Thymus (tissue), 11 donors: ENCODE data around the gene ZZZ3. TPM values are rescaled to one million over a fixed set of nuclear protein-coding genes. Genes with fewer than 3 reads are reported as not detected.
"Not testable (repeated sequence)": the region's sequence is repeated elsewhere in the genome, so short reads cannot be mapped to it uniquely, and the experiment has no call there.

Source experiments
- DNase-seq, 9 donors: peaks; one replicate each; pipeline ENCODE4 v3.0.0-alpha.2; 2013; ENCODE audit warnings: low spot score in 9 of 9, low read depth in 6 of 9, missing footprints in 1 of 9
- H3K27ac ChIP-seq, 2 donors: one replicate each; pipeline ENCODE4 v1.5.1; 2013; ENCODE audit warnings: control low read depth in 1 of 2, low read depth in 1 of 2, low read length in 1 of 2, mild to moderate bottlenecking in 1 of 2, moderate library complexity in 1 of 2
- H3K27me3 ChIP-seq, 2 donors: one replicate each; pipeline ENCODE4 v1.5.1; 2013; ENCODE audit warnings: low read length in 1 of 2; ENCODE audit not compliant: control insufficient read depth in 2 of 2, insufficient read depth in 1 of 2
- H3K36me3 ChIP-seq, 2 donors: one replicate each; pipeline ENCODE4 v1.5.1; 2013; ENCODE audit warnings: low read length in 1 of 2, mild to moderate bottlenecking in 1 of 2, moderate library complexity in 1 of 2; ENCODE audit not compliant: control insufficient read depth in 2 of 2, insufficient read depth in 2 of 2
- H3K4me1 ChIP-seq, 2 donors: one replicate each; pipeline ENCODE4 v1.5.1; 2013; ENCODE audit warnings: low read length in 2 of 2; ENCODE audit not compliant: control insufficient read depth in 2 of 2, insufficient read depth in 2 of 2
- H3K4me3 ChIP-seq, 2 donors: one replicate each; pipeline ENCODE4 v1.5.1; 2013; ENCODE audit warnings: low read length in 2 of 2, control low read depth in 1 of 2, mild to moderate bottlenecking in 1 of 2
- H3K9me3 ChIP-seq, 2 donors: one replicate each; pipeline ENCODE4 v1.5.1; 2013; ENCODE audit warnings: low read length in 1 of 2, mild to moderate bottlenecking in 1 of 2; ENCODE audit not compliant: control insufficient read depth in 2 of 2, insufficient read depth in 1 of 2
- WGBS: extraction: QIAGEN DNeasy Blood & Tissue Kit; methylation state at CpG from one replicate; pipeline ENCODE4 v1.1.7; 2013; 5-methylcytosine and 5-hydroxymethylcytosine counted together
- polyA plus RNA-seq: library from polyadenylated mRNA; stranded (reverse); fragments of 200-250 nt; gene quantifications from one replicate; pipeline ENCODE4 v1.2.3, GENCODE V29; 2013
- total RNA-seq: library from RNA; stranded (reverse); fragments of 120-200 nt; gene quantifications from one replicate; pipeline ENCODE4 v1.2.4, GENCODE V29; 2013
- donor health status: healthy.

Gene ZZZ3
- total and polyA plus RNA-seq, 2 donors: 20.6 to 44.6 TPM

GRCh38 chr1:77697441-77697840, 15.0 kb upstream of the ZZZ3 start:
- Histone ChIP-seq H3K27me3 (no peaks in the 10 kb centered on the region), H3K36me3 (peaks cover 15 to 19% of the 10 kb centered on the region in 2 donors), H3K9me3 (no peaks in the 10 kb centered on the region), H3K4me1 (no peaks in the 10 kb centered on the region), H3K4me3 (no peak overlapping the region), H3K27ac (no peak overlapping the region)
- WGBS: 98% methylated on average over 3 of the region's 3 CpGs
- DNase-seq: no peak

GRCh38 chr1:77688939-77689338, 6.5 kb upstream of the ZZZ3 start:
- Histone ChIP-seq H3K9me3 (no peaks in the 10 kb centered on the region), H3K4me3 (no peak overlapping the region), H3K4me1 (peaks cover 0 to 4% of the 10 kb centered on the region in 2 donors), H3K27ac (no peak overlapping the region), H3K36me3 (peaks cover 4 to 12% of the 10 kb centered on the region in 2 donors), H3K27me3 (no peaks in the 10 kb centered on the region)
- 97% methylated on average over 3 of the region's 3 CpGs for WGBS
- DNase-seq: no peak

- no peak overlapping the region for H3K4me3 ChIP-seq
- WGBS: 62% methylated on average over 21 of the region's 21 CpGs
- no peak overlapping the region for H3K27ac ChIP-seq
Observed at GRCh38 chr1:77687519-77687906, 5.1 kb upstream of the ZZZ3 start.

GRCh38 chr1:77686796-77687518, 4.5 kb upstream of the ZZZ3 start:
- Histone ChIP-seq H3K27me3 (no peaks in the 10 kb centered on the region), H3K4me3 (no peak overlapping the region), H3K4me1 (peaks cover 0 to 8% of the 10 kb centered on the region in 2 donors), H3K9me3 (no peaks in the 10 kb centered on the region), H3K36me3 (peaks cover 0 to 5% of the 10 kb centered on the region in 2 donors), H3K27ac (no peak overlapping the region)
- DNase-seq: no peak
- WGBS: 96% methylated on average over 33 of the region's 33 CpGs

More at GRCh38 chr1:77687519-77687906, 5.1 kb upstream of the ZZZ3 start:
- no peaks in the 10 kb centered on the region for H3K9me3 ChIP-seq
- DNase-seq: peak in 1 of 9 donors; percentile 28
- peaks cover 0 to 7% of the 10 kb centered on the region in 2 donors for H3K36me3 ChIP-seq
- H3K27me3 ChIP-seq: no peaks in the 10 kb centered on the region
- H3K4me1 ChIP-seq: peaks cover 0 to 8% of the 10 kb centered on the region in 2 donors

- H3K27me3 ChIP-seq: no peaks in the 10 kb centered on the region
- H3K36me3 ChIP-seq: no peaks in the 10 kb centered on the region
- H3K27ac ChIP-seq: peak overlapping the region; percentile 100
- WGBS: under 1% methylated on average over 72 of the region's 72 CpGs
- no peaks in the 10 kb centered on the region for H3K9me3 ChIP-seq
- peak; percentile 68 to 95 (median 84) for DNase-seq
- H3K4me3 ChIP-seq: peak overlapping the region; percentile 91 to 93
- H3K4me1 ChIP-seq: peaks cover 5 to 8% of the 10 kb centered on the region in 2 donors
Observed at GRCh38 chr1:77683160-77684148, 996 bp upstream of the ZZZ3 start.

- Histone ChIP-seq H3K27me3 (no peaks in the 10 kb centered on the region), H3K27ac (no peak overlapping the region), H3K36me3 (no peaks in the 10 kb centered on the region), H3K4me1 (peaks cover 5 to 8% of the 10 kb centered on the region in 2 donors), H3K9me3 (no peaks in the 10 kb centered on the region), H3K4me3 (no peak overlapping the region)
- no peak for DNase-seq
- WGBS: 96% methylated on average over 2 of the region's 2 CpGs
Observed at GRCh38 chr1:77680173-77680572, 2.3 kb downstream of the ZZZ3 start.

GRCh38 chr1:77678660-77679610, 3.5 kb downstream of the ZZZ3 start:
- H3K36me3 ChIP-seq: no peaks in the 10 kb centered on the region
- H3K4me3 ChIP-seq: no peak overlapping the region
- H3K27me3 ChIP-seq: no peaks in the 10 kb centered on the region
- WGBS: 97% methylated on average over 5 of the region's 5 CpGs
- H3K27ac ChIP-seq: no peak overlapping the region
- H3K9me3 ChIP-seq: no peaks in the 10 kb centered on the region
- H3K4me1 ChIP-seq: peaks cover 5% of the 10 kb centered on the region in 2 donors
- DNase-seq: no peak

- WGBS: 99% methylated on average over 3 of the region's 3 CpGs
- not testable (repeated sequence) for H3K27ac ChIP-seq, H3K9me3 ChIP-seq, H3K27me3 ChIP-seq, DNase-seq, H3K36me3 ChIP-seq, H3K4me3 ChIP-seq, H3K4me1 ChIP-seq
Observed at GRCh38 chr1:77674807-77675206, 7.7 kb downstream of the ZZZ3 start.
